ENCODE data around the gene CCDC152.

Gene CCDC152

DNA sequence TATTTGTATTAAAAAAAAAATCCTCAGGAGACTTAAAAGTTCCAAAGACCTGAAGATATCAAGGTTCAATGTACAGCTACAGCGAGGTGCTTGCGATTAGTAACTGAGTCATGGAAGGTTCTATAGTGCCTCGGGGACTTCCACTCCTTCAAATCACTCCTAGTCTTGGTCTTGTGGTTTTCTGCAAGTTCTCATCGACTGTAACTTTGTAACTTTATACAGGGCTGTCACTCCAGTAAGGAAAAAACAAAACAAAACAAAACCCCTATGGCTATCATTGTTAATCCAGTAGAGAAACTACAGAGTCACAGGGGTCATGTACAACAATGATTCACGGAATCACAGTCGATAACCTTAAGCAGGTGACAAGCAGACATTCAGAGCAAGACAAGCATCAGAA is 94.9 kb downstream of the CCDC152 start:
- no peak overlapping the region for H3K4me3 ChIP-seq (ENCODE audit: low read depth in 1 of 2, low read length in 2 of 2)
- no peaks in the 10 kb centered on the region for H3K36me3 ChIP-seq (ENCODE audit: insufficient read depth, low read length)
- H3K79me2 ChIP-seq (ENCODE audit: insufficient read depth, low read length), result no peaks in the 10 kb centered on the region
- TF ChIP-seq CTCF (IDR thresholded peaks at IDR 0.05; ENCODE audit: borderline replicate concordance, extremely low read depth, low read length, poor library complexity, severe bottlenecking), result no peak
- TF ChIP-seq EZH2 (IDR thresholded peaks at IDR 0.05; ENCODE audit: borderline replicate concordance, low read depth, low read length, severe bottlenecking), result no peak
- H3K4me2 ChIP-seq (ENCODE audit: insufficient read depth, low read length), result no peak overlapping the region
- H3K9ac ChIP-seq (ENCODE audit: low read depth, low read length), result no peak overlapping the region
- no peaks in the 10 kb centered on the region for H4K20me1 ChIP-seq (ENCODE audit: insufficient read depth, low read length)
- no peak overlapping the region for H3K27ac ChIP-seq (ENCODE audit: low read length)
- H2AFZ ChIP-seq (ENCODE audit: low read depth, low read length), result no peak overlapping the region
- no peak for ATAC-seq (ENCODE audit: insufficient read depth, low read depth)
- peaks cover 9% of the 10 kb centered on the region for H3K27me3 ChIP-seq (ENCODE audit: insufficient read depth, low read length, poor library complexity)
- H3K9me3 ChIP-seq (ENCODE audit: insufficient read depth, low read length, severe bottlenecking), result no peaks in the 10 kb centered on the region
- no peak for DNase-seq
- no peaks in the 10 kb centered on the region for H3K4me1 ChIP-seq (ENCODE audit: insufficient read depth, low read length)
